Activated CD8-positive, alpha-beta memory T cell treated with anti-CD3 and anti-CD28 coated beads for 4 hours (primary cell): ENCODE results near the gene FEV.
A peak's percentile ranks its signal among the peaks of the same experiment; 100 is the strongest.

Experiments used
- DNase-seq, 2 donors: peaks; one replicate each; pipeline ENCODE4 v3.0.0-alpha.2; 2020; ENCODE audit warnings: low read depth in 2 of 2

FEV gene

DNA sequence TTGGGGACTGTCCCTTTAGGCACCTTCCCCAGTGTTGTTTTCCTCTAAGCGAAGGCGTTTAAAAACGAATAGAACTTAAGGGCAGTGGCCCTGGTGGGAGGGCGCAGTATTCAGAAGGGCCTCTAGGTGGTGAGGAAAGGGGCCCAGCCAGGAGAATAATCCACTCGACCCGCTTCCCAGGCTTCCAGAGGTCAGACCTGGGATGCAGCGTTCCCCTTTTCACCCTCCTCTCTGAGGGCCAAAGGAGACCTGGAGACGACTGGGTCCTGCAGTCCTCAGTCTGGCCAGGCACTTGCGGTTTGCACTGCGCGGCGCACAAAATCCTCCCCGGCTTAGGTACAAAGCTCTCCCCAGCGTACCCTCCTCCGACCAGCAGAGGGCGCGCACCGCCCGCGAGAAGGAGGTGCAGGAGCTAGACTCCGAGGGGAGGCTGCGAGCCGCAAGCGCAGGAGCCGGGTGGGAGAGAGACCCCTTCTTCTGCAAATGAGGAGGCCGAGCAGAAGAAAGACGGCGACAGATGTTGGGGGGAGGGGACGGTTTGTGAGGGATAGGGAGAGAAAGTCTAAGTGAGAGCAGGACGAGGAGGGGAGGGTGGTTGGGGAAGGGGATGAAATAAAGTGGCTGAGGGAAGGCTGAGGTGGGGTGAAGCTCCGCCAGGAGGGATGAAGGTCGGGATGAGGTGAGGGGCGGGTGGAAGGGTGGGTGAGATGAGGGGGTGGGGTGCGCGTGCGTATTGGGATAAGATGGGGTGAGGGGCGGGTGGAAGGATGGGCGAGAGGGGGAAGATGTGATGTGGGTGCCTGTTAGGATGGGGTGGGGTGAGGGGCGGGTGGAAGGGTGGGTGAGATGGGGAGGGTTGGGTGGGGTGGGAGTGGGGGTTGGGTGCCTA is 4.9 kb downstream of the FEV start:
- DNase-seq: peak; percentile 68

DNA sequence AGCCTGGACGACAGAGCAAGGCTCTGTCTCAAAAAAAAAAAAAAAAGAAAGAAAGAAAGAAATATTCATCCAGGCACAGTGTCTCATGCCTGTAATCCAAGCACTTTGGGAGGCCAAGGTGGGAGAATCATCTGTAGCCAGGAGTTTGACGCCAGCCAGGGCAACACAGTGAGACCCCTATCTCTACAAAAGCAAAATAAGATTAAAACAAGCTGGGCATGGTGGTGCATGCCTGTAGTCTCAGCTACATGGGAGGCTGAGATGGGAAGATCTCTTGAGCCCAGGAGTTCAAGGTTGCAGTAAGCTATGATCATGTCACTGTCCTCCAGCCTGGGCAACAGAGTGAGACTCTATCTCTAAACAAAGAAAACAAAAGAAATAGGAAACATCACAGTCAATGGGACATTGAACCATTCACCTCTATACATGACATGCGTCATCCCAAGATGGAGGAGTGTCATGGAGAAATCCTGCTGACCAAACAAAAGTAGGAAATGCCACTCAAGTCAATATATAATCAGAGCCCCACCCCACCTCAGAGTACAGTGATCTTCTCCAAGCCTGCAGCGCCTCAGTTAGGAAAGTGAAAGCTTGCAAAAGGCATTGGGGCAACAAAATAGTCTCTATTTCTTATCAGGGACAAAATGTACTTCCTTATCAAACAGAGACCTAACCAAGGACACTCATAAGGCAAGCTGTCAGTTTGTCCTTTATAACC is 9.8 kb downstream of the FEV start:
- DNase-seq: no peak

- no peak for DNase-seq
Observed at GRCh38 chr2:218970894-218971293, 14.1 kb downstream of the FEV start.

- no peak for DNase-seq
Observed at GRCh38 chr2:218964041-218964771, 20.8 kb downstream of the FEV start.

- DNase-seq: no peak
Observed at GRCh38 chr2:218963601-218964000, 21.4 kb downstream of the FEV start.

DNA sequence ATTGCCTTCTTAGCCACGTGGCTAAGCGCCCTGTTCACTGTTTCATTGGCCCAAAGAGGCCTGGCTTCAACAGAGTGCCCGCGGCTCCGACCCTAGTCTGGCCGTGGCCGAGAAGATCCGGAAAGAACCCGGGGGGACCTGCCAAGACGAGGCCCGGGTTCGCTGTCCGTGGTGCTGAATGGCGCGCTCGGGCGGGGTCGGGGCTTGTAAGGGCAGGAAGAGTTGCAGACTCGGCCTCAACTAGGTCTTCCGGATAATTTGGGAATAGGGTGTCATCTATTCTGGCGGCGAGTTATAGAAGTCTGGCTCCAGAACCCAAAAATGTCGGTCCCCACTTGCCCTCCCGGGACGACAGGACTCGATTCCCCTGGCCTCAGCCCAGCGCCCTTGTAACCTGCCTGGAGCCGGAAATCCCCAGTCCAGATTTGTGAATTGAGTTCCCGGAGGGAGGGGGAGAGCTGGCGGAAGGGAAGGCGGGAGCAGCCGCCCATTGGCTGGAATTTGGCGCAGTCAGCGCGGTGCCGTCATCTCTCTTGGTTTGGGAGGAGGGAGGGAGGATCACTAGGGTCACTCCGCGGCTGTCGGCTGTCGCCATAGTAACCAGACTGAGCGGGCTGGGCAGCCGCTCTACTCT is 22.0 kb downstream of the FEV start:
- no peak for DNase-seq

GRCh38 chr2:218961651-218962570 is 23.1 kb downstream of the FEV start:
- DNase-seq: no peak

GRCh38 chr2:218961229-218961628 is 23.8 kb downstream of the FEV start:
- DNase-seq: no peak

- no peak for DNase-seq
Observed at GRCh38 chr2:218960309-218961165, 24.4 kb downstream of the FEV start.

DNA sequence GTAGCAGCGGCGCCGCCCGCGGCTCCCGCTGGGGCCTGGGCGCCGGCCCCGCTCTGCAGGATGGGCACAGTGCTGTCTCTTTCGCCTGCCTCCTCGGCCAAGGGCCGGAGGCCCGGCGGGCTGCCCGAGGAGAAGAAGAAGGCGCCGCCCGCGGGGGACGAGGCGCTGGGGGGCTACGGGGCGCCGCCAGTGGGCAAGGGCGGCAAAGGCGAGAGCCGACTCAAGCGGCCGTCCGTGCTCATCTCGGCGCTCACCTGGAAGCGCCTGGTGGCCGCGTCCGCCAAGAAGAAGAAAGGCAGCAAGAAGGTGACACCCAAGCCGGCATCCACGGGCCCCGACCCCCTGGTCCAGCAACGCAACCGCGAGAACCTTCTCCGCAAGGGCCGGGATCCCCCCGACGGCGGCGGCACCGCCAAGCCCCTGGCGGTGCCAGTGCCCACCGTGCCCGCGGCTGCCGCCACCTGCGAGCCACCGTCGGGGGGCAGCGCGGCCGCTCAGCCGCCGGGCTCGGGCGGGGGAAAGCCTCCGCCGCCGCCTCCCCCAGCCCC is 25.1 kb downstream of the FEV start:
- DNase-seq: no peak

- DNase-seq: peak; percentile 19 to 27
Observed at GRCh38 chr2:218959141-218959731, 25.7 kb downstream of the FEV start, which contains the start of gene CDK5R2. Gene CDK5R2 (plus strand): TSS chr2:218959666. CDS start chr2:218959821, 155 bp downstream.

- no peak for DNase-seq
Observed at GRCh38 chr2:218958276-218958675, 26.7 kb downstream of the FEV start.

DNA sequence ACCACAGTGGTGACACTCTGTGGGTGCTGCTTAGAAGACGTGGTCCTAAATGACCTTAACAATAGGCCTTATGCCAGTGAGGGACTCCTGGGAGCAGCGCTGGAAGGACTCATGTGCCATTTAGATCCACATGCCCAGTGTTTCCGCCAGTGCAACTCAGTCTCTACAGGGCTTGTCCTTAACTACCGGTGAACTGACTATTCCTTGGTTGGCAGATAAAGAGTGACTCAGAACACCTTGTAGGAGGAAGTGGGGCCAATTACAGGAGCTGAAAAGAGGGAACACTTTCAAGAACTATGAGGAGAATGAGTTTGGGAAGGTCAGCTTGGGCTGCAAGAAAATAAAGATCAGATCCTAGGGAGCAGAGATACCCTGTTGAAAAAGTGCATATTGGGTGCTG is 27.3 kb downstream of the FEV start:
- DNase-seq: no peak

- no peak for DNase-seq
Observed at GRCh38 chr2:218956039-218956438, 28.9 kb downstream of the FEV start.

- DNase-seq: no peak
Observed at GRCh38 chr2:218954541-218955300, 30.3 kb downstream of the FEV start.

DNA sequence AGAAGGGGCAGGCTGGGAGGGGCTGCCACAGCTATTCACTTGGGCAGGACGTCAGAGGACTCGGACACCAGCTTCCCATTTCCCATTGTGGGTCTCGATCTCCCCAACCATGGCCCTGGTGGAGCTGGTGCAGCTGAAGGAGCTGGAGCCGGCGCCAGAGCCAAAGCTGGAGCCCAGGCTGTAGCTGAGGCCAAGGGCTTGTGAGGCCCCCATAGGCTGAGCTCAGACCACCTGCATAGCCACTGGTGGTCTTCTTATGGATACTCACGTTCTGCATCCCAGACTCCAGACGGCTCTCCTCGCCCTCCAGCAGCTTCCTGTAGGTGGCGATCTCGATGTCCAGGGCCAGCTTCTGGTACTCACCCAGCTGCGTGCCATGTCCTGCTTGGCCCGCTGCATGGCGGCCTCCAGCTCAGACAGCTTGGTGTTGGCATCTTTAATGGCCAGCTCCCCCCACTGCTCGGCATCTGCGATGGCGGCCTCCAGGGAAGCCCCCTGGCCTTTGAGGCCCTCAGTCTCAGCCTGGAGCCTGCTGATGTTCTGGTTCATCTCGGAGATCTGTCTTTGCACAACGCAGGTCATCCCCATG is 31.5 kb downstream of the FEV start:
- no peak for DNase-seq

- DNase-seq: no peak
Observed at GRCh38 chr2:218952160-218952559, 32.8 kb downstream of the FEV start.

DNA sequence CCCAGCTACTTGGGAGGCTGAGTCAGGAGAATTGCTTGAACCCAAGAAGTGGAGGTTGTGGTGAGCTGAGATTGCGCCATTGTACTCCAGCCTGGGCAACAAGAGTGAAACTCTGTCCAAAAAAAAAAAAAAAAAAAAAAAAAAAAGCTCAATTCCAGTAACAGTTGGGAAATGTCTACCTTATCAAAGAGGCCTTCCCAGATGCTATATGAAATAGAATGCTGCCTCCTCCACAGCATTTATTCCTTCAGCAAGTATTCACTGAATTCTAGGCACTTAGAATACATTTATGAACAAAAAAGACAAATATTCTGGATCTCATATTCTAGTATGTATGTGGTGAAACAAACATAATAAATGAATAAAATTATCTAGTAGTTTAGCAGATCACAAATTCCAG is 38.4 kb downstream of the FEV start:
- DNase-seq: no peak
